Stimulated activated CD4-positive, alpha-beta T cell treated with anti-CD3 and anti-CD28 coated beads, Interleukin-1b, Interleukin-23, amount 100 ng/mL, for 24 hours (primary cell): ENCODE data around the gene ARHGAP15.
"Not testable (repeated sequence)": the region's sequence is repeated elsewhere in the genome, so short reads cannot be mapped to it uniquely, and the experiment has no call there.

Experiments
- DNase-seq, 4 experiments: peaks; one replicate each; pipeline ENCODE4 v3.0.0-alpha.2; 2020; ENCODE audit warnings: low read depth in 4 of 4, low spot score in 1 of 4

The ARHGAP15 gene

DNA sequence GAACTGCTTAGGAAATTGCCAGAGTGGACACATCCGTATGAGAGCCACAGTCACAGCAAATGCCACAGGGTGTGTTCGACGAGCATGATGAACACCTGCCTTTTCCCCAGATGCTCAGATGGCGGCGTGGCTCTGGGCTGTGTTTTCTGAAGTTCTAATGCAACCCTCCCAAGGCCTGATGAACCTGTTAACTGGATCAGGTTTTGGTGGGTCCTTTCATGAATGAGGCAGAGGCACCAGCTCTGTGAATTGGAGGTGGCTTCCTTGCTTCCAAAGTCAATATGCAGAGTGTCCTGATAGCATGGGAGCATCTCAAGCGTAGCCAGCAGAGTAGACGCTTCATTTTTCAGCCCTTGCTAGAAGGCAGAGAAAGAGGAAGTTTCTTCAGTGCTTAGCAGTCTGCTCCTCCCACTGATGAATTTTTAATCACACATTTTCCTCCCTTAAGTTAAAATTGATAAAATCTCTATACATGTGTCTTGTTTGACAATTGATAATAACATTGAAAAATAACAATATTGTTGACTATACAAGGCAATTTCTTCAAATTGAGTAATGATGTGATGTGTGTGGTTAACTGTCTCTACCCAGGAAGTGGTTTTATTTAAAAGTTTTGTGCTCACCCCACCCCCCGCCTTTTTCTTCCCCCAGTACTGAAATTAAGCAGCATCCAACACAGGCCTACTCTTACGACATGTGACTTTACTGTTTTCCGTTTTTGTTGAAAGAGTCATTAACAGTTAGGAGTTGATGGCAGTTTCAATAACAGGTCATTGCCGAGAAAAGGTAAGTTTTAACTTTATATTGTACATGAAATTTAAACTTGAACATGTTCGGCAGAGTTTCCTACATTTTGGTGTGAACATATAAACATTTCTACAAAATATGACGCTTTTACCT, at the start of gene ARHGAP15:
Gene ARHGAP15, plus strand, starts transcription at position 739 of the 900 bp plus-strand sequence.
- DNase-seq = peak in 3 of 4 experiments; percentile 28 to 58 (median 41)

DNA sequence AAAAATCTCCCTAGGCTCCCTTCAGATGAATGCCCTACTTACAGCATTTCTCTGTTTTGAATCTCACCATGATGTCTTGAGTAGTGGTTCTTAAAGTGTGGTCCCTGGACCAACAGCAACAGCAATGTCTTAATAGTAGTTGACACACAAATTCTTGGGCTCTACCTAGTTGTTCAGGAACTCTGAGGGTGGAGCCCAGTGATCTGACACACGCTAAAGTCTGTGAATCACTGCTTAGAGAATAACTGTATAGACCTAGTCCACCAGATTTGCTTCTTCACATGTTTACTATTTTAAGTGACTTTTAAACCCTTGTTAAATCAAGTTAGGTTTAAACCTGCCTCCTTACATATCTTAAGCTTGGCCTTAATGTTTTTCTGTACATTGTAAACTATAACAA, 47.6 kb upstream of the ARHGAP15 start:
- DNase-seq = no peak

DNA sequence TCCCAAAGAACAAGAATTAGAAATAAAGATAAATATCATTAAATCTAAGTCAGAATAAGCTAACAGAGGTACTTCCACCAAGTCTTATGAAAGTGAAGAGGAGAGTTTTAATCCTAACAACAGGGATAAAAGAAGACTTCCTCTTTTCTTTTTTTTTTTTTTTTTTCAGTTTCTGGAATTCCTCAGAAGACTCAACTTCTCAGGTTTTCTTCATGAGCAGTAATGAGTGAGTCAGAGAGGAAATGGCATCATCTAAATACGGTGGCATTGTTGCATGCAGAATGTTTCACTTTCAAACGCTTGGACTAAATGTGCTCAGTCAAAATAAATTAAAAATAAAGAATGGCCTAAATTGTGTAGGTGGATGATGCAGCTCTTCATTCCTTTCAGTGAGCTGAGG, 45.6 kb upstream of the ARHGAP15 start:
- no peak for DNase-seq

DNA sequence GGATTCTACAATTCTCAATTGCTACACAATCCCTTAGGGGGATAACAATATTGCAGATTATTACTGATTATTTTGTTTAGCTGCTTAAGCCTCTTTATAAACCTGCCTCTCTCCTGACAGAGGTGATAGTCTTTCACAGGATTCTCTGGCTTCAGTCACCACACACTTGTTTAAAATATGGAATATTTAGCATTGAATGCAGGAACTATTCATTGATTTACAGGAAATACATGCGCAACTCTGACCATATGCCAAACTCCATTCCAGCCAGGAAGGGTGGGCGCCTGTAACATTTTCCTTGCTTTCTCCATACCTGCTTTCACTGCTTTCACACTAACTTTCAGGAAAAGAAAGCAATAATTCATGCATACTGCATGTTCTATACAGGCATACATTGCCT, 44.8 kb upstream of the ARHGAP15 start:
- no peak for DNase-seq

DNA sequence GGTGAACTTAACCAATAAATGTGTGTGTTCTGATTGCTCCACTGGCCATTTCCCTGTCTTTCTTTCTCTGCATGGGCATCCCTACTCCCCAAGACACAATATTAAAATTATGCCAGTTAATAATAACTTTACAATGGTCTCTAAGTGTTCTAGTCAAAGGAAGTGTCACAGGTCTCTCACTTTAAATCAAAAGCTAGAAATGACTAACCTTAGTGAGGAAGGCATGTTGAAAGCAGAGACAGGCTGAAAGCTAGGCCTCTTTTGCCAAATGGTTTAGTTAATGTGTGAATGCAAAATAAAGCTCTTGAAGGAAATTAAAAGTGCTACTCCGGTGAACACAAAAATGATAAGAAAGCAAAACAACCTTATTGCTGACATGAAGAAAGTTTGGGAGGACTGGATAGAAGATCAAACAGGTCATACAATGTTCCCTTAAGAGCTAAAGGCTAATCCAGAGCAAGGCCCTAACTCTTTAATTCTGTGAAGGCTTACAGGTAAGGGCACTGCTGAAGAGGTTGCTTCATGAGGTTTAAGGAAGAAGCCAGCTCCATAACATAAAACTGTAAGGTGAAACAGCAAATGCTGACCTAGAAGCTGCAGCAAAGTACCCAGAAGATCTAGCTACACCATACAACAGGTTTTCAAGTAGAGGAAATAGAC, 44.0 kb upstream of the ARHGAP15 start:
- DNase-seq = no peak

DNA sequence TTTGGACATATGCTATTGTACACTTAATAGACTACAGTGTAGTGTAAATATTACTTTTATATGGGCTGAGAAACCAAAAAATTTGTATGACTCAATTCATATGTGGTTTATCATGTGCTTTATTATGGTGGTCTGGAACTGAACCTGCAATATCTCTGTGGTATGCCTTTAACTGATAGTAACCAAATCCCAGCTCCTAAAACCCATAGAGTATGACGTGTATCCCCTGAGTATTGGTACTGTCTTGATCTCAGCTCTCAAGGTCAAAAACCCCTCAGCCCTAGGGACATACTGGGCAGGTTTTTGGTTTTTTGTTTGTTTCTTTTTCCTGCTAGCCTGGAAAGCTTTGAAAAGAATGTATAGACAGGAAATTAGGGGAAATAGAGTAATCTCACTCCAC, 42.2 kb upstream of the ARHGAP15 start:
- DNase-seq = no peak

DNA sequence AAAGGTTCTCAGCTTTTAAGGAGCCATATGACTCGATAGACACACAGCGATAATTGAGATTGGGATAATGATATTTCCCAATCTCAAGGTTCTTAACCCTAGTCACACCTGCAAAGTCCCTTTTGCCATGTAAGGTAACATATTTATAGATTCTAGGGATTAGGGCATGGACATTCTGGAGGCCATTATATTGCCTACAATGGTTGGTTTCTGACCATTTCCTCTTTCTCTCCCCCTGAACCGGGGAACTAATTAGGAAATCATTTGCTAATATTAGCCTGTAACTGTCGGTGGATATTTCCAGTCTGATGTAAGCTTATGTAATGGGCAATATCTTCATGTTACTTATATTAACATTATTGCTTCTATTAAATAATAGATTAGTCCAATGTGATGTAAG, 40.8 kb upstream of the ARHGAP15 start:
- no peak for DNase-seq

DNA sequence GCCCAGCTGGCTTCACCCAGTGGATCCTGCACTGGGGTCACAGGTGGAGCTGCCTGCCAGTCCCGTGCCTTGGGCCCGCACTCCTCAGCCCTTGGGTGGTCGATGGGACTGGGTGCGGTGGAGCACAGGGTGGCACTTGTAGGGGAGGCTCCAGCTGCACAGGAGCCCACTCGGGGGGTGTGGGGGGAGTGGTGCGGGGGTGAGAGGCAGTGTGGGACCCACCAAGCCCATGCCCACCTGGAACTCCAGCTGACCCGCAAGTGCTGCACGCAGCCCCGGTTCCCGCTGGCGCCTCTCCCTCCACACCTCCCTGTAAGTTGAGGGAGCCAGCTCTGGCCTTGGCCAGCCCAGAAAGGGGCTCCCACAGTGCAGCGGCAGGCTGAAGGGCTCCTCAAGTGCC, 39.7 kb upstream of the ARHGAP15 start:
- DNase-seq = not testable (repeated sequence)

DNA sequence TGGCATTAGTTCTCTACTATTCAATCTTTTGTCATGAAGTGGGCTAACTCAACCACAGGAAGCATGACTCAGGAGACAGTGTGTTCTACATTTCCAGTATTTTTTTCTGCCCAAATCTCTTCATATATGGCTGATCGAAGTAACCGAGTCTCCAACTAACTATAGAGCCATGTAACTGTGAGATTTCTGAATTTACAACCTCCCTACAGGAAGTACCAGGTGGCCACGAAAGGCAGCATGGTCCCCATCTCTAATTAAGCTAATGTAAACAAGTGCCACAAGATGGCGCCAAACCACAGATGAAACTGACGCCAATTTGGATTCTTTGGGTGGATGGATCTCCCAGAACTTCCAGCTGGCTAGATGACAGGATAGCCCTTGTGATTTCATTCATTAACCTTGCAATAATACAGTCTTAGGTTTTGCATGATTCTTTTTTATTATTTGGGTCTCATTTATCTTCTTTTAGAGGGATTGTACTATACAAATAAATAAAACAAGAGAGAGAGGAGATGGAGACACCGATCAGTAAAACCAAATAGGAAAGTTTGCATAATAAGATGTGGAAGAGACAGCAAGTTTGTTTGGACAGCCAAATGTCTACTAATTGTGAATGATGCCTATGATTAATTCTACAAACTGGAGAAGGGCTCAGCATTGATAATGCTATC, 18.3 kb upstream of the ARHGAP15 start:
- DNase-seq = peak; percentile 44 to 56 (median 46)

DNA sequence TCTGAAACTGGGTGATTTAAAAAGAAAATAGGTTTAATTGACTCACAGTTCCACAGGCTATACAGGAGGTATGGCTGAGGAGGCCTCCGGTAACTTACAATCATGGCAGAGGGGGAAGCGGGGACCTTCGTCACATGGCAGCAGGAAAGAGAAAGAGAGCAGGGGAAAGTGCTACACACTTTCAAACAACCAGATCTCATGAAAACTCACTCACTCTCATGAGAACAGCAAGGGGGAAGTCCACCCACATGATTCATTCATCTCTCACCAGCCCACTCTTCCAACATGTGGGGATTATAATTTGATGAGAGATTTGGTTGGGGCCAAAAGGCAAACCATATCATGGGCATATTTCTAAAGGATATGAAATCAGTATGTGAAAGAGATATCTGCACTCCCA, 12.0 kb upstream of the ARHGAP15 start:
- DNase-seq = no peak

DNA sequence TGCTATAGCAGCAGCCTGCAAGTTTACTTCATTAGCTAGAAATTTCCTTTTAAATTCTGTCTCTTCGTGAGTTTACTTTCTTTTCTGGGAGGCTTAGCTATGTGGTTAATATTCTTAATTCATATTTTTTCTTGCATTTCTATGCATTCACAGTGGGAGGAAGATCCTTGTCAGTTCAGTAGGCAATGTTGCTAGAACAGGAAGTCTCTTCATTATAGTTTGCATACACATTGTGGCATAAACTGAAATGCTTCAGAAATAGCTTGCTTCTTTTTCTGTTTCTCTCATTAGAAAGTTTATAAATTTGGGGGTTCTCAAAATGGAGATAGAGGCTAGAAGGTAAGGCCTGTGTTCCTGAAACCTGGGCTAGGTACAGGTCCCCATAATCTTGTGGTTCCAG, 8.1 kb upstream of the ARHGAP15 start:
- DNase-seq = no peak

DNA sequence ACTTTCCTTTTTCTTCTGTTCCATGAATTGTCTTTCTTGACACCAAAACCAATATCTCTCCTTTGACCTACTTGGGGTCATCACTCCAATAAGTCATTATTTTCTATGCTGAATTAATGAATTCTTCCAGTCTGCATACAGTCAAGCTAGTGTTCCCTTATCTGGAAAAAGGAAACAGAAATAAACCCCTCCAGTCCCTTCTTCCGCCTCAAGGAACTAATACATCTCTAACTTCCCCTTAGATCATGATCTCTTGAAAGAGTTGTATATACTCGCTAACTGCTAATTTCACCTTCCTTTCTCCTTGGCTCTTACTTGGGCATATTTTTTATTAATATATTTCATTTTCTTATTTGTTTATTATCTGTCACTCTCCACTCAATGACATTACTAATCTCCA, 7.3 kb upstream of the ARHGAP15 start:
- DNase-seq = no peak

DNA sequence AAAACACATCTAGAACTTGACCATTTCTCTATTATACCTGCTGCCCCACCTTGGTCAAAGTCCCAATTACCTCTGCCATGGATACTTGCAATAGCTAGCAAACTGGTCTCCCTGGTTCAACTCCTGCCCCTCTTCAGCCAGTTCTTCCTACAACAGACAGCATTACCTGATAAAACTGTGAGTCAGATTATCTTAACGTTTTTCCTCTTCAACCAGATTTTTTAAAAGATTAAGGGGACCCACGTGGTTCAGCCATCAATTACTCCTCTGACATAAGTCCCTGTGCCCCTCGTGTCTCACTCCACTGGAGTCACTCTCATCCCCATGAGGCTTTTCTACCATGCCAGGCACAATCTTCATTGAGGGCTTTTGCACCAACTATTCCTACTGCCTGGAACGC, 5.3 kb upstream of the ARHGAP15 start:
- no peak for DNase-seq

DNA sequence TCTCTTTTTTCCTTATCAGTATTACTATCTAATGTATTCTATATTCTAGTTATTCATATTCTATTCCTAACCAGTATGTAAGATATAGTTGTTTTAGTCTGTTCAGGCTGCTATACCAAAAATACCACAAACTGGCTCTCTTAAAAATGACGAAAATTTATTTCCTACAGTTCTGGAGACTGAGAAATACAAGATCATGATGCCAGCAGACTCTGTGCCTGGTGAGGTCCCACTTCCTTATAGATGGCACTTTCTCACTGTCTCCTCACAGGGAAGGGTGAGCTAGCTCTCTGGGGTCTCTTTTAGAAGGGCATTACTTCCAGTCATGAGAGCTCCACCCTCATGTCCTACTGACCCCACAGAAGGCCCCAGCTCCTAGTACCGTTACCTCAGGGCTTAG, 4.8 kb upstream of the ARHGAP15 start:
- DNase-seq = no peak

DNA sequence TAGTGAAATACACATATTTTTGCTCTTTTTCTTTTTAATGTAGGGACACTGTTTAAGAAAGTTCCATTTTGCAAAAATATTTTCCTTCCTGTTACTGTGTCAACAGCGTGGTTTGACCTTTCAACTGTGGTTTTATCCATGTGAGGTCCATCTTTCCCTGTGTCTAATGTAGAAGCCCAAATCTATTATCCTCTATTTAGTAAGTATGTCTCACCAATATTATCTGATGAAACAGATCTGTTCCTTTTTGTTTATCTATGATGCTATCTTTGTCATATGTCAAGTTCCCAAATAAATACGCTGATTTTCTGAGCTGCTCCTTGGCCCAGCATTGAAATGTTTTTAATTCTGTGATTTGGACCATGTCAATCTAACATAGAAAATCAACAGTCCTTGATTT, 3.5 kb upstream of the ARHGAP15 start:
- no peak for DNase-seq

DNA sequence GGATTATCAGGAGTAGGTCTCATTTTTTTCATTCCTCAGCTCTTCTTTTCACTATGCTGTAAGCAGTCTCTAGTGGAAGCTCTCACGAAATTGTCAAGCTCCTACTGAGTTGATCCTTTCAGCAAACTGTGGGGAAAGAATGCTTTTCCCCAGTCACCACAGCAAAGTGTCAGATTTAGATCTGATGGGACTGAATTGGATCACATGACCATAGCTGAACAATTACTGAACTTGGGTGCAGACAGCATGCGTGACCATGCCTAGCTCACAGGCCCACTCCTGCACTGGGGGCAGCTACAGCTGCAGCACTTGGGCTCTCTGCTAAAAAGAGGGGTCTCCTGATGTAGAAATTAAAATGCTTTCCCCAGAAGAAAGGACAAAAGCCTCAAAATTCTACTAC, 3.1 kb downstream of the ARHGAP15 start:
- no peak for DNase-seq

DNA sequence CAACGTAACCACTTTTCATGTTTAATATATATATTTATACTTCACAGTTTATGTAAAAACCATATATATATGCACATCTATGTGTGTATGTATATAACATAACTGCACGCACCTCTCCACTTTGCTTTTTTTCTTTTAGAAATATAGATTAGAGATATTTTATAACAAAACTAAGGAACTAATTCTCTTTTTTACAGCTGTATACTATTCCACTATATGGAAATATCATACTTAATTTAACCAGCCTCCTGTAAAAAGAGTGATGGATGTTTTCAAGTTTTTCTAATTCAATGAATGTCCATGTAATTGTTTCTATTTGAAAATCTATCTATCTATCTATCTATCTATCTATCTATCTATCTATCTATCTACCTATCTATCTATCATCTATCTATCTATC, 4.6 kb downstream of the ARHGAP15 start:
- DNase-seq = no peak

DNA sequence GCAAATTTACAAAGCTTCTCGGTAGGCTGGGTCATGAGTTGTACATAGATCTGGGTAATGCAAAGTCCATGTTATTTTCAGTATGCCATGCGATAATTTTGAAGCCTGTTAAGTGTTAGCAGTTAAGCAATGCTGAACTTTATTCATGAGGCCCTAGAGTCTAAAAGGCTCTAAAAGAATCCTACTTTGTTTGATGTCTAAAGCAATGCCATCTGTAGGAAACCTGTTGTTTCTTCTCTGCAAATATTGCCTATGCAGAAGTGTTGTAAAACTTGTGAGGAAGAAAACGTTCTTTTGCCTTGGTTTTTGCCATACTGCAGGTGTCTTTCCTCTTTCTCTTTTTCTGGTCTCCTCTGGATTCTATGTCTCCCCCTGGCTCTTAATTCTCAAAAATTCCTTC, 9.1 kb downstream of the ARHGAP15 start:
- no peak for DNase-seq

DNA sequence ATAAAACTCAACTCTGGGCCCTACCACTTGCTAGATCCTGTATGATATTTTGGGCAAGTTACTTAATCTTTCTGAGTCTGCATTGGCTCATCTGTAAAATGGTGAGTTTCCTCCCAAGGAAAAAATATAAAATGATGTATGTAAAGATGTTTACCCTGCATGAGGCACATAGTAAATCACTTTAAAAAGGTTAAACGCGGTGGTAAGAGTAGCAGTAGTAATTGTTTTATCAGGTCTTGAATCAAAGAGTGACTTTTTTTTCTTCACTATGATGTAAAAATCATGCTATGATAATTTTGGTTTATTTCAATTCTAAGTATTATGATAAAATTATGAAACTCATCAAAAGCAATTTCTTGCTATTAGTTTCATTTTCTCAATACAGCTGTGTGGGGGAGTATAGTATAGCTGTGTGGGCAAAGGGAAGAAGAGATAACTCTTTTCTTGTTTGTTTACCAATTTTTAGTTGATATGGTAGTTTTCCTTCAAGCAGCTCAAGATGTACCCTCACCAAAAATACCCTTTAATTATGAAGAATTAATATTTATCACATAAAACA, 10.7 kb downstream of the ARHGAP15 start:
- no peak for DNase-seq

DNA sequence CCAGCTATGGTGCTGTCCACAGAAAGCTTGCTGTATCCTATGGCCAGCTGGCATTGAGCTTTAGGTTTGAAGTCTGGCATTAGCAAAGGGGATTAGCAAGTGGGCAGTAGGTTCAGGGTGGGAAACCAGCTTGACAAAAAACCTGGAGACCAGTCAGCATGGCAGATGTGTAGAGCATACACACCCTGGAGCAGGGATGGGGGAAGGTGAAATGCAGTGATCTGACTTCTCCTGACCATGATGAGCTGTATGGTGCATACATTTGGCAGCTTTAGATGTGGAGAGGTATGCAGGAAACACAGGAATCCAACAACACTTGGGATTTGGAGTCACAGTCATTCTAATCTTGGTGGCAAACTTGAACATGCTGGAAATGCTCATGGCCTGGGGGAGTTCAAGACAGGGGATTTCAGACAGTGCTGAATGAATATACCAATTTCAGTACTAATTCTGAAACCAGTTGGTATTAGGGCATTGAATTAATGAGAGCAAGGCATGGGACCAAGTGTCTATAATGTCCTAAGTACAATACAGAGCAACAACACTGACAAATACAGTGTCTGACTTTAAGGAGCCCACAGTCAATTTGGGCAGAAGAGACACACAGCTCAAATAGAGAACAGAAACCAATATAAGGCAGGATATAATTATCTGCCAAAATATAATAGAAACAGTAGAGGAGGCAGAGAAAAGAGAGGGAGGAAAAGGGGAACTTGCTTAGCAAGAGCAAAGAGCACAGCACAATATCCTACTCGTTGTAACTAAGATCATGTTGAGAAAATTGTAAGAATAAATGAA, 11.8 kb downstream of the ARHGAP15 start:
- DNase-seq = no peak

DNA sequence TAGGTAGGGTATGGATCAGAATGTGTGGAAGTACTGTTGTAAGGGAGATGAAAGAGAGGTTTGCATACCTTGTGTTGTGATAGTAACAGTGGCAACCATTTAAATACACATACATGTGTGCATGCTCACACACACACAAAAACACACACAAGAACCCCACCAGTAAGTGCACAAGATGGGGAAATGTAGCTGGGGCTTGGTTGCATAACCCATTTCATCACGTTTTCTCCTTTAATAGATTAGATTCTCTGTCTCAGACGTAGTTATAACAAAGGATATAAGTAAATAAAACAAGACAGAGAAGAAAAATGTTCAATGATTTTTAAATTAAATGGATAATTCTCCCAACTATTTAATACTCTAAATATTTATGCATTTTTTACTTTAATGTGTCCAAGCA, 13.4 kb downstream of the ARHGAP15 start:
- DNase-seq = no peak
